GM18858 (cell line): ENCODE results near the gene AUTS2.

Experiments
- ATAC-seq: cut with Tn5 transposase; IDR thresholded peaks from one replicate; pipeline ENCODE4 v1.9.1; 2021; ENCODE audit not compliant: unreplicated experiment

Gene AUTS2

DNA sequence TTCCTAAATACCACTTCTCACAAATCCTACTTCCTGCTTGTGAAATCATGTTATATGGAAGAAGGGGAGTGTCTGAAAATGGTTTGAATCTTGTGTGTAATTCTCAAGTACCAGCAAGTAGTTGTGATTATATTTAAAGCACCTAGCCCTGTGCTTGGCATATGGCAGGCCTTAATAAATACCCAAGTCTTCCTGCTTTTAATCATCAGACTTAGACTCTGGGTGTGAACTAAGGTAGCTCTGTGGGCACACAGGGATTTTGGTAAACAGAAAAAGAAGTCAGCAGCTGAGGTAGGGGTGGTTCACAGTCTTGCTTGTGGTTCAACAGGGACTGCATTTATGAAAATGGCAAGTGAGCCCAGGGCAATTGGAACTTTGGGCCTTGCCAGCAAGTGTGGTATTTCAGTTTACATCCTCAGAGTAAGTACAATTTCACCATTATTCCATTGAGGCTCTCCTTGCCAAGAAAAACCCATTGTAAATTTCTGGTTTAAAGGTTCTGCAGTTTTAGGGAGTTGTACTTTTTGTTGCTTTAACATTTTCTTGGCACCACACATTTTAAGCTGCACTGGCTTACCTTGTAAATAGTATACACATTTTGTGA lies 215.5 kb downstream of the AUTS2 start:
- ATAC-seq = no peak

DNA sequence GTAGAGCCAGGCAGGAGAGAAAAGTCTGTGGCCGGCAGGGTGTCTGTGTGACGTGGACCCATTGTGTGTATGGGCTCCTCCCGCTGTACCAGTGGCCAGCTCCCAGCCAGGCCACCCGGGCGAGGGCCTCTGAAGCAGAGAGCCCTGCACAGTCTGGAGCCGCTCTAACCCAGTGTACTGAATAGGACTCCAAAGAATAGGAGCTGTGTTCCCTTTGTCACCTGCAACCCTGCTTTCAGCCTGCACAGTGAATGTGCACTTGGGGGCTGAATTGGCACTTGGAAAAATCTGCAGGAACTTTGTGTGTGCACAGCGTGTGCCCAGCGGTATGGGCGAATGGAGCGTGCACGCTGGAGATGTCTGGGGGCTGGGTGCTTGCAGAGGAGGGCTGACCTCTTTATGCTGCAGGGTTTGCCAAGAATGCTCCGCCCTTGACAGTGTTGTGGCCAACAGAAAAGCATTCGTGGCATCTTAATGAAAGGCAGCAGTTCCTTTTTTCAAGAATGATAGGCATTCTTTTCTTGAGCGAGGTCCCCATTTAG lies 216.2 kb downstream of the AUTS2 start:
- ATAC-seq = no peak

DNA sequence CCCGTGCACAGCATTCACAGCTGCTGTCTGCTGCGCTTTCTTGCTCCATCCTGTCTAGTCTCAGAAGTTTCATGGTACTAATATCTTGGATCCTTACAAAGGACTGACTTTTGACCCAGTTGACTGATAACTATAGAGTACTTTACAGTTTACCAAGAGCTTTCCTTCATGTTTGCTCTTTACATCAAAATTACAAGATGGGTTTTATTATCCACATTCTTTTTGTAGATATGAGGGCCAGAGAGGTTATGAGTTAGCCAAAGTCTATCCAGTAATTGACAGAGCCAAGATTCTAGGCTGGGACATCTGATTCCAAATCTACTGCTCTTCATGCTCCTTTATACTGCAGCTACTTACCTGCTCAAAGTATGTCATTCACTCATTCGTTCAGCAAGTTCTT lies 218.2 kb downstream of the AUTS2 start:
- no peak for ATAC-seq

DNA sequence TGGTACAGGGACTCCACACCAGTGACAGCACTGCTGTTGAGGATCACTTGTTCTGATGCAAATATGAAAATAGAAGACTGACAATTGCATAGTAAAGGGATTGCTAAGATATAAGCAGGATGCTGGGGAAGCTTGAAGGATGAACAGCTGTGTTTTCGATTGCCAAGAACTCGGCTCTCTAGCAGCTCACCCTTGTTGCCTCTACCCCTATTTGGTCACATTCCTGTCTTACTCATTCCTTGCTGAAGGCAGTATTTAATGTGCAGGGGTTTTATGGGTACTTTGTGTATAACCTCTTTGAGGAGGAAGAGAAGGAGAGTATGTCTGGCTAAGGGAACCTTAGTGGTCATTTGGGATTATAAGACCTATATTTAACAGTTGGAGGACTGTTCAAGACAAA lies 218.8 kb downstream of the AUTS2 start:
- ATAC-seq = no peak

DNA sequence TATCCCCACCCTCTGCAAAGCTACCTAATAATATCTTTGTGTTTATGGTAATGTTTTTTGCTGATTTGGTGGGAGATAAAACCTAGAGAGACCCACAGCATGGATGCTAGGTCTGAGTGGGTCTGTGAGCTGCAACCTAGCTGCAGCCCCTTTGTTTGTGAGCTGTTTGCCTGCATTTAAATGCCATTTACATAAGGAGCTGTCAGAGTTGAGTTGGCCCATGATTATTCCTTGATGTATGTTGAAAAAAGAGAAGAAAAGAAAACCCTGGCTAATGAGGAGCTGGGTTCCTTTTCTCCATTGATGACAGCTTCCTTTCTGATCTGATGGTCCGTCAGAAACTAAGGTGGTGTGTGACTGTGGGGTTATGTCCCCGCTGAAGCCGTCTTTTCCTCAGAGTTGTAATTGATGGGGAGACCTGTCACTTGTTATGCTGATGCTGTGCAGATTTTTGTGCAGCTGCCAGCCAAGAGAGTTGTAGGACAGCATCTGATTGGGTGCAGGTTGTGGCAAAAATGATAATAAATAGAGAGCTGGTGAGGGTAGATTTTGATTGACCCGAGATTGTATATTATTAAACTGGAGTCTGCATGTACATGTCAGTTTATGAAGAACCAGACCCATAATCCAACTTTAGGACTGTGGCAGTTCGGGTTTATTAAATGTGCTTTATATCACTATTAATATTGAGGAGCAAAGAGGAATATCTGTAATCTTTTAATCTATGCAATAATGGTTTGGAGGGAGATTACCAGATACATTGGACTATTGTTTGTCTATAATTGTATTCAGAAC lies 219.8 kb downstream of the AUTS2 start:
- no peak for ATAC-seq

DNA sequence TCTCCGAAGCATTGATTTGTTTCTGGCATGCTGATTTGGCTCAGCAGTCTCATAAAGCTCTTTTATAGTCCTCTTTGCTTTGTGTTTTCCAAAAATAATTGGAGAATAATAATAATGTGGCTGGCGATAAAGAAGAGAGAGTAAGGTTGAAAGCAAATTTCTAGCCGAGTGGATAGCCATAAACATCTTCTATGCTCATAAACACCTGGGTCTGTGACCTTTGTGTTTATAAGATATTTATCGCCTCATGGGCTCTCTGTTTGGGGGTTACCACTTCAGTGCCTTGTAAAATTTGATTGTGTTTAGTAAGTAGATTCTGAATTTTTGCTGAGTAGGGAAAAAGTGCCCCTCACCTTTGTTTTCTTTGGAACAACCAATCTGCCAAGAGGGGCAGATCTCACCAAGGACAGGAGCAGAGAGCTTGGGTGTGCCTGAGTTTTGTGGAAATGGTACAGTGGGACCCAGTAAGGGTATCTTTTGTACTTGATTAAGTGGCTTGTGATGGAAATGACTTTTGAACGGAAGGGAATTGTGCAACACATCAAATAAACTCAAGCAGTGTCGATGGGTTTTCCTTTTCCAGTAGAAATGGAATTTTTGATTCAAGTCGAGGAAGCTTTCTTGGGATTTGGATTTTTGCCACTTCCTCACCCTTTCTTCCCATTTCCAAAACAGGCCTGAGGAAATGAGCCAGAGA lies 220.5 kb downstream of the AUTS2 start:
- ATAC-seq = no peak

DNA sequence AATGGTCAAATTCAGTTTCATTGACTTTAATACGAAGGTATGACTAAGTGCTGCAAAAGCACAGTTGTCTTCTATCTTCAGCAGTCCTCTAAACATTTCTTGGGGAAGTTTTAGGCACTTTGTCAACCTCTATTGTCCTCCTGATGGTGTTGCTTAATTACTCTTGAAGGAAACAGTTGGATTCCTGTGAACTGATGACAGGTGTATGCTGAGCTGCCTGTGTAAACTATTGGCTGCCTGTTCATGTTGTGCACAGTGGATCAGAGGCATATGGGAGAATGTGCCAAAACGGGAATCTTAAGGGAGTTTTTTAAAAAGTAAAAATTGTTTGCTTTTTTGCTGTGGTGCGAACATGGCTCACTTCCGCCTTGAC lies 221.0 kb downstream of the AUTS2 start:
- ATAC-seq = no peak

DNA sequence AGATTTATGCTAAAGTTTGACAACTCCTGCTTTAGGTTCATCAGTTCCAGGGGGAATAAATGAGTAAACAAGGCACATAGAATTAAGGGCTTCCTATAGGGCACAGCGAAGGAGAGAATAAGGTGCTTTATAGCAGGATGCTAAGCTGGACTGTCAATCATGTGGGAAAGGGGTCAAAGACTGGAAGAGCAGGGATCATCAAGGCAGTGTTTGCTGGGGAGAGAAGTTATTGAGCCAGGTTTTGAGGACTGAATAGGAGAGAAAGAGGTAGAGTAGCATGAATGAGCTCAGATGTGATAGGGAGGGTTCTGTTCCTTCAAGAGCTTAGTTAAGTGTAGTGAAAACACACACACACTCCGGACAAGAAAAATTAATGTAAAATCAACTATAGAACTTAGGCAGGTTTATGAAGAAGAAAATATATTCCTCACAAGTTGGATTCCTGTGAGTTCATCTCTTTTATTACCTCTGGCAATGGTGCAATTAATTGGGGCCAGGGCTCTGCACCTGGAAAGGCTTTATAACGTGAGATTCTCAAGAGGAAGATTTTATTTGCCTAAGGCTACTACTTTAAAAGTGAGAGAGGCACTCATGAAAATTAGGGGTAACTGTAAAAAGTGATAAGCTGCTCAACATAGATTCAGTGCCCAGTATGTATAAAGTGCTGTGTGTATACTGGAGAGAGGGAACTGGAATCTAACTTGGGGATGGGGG lies 222.4 kb downstream of the AUTS2 start:
- ATAC-seq = no peak

DNA sequence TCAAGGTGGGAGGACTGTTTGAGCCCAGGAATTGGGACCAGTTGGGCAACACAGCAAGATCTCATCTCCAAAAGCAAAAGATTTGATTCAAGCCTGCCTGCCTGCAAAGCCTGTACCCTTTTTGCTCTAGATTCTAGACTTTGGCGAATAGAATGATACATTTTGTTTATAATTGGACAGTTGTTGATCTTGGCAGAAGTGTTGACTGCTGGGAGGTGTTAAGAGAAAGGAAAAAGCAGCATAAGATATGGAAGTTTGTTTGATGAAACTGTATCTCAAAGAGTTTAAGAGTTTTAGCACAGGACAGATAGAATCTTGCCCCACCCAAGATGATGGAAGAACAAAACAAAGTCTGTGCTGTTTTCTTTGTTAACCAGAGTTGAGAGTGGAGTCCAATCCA lies 224.1 kb downstream of the AUTS2 start:
- ATAC-seq = no peak

DNA sequence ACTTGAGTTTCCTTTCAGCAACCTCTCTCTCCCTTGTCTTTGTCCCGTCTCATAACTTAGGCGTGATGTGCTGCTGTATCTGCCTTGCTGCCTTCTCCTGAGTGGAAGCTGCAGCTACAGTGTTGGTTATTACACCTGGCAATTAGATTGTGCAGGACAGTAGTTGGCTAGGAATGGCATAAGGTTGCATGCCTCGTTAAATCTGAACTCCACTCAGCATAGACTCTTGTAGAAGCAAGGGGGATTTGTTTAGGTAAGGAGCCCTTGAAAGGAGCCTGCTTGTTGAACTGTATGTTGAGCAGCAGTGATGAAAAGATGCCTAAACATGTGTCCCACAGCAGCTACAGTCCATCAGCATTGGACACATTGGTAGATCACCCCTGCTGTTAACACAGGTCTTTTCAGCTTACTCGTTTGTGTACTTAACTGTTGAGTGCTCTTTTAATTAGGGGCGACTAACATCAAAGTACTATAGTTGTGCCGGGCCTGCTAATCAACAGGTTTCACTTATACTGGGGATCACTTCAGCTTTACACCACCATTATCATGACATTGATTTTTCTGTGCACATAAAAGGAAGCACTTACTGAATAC lies 225.0 kb downstream of the AUTS2 start:
- ATAC-seq = no peak

DNA sequence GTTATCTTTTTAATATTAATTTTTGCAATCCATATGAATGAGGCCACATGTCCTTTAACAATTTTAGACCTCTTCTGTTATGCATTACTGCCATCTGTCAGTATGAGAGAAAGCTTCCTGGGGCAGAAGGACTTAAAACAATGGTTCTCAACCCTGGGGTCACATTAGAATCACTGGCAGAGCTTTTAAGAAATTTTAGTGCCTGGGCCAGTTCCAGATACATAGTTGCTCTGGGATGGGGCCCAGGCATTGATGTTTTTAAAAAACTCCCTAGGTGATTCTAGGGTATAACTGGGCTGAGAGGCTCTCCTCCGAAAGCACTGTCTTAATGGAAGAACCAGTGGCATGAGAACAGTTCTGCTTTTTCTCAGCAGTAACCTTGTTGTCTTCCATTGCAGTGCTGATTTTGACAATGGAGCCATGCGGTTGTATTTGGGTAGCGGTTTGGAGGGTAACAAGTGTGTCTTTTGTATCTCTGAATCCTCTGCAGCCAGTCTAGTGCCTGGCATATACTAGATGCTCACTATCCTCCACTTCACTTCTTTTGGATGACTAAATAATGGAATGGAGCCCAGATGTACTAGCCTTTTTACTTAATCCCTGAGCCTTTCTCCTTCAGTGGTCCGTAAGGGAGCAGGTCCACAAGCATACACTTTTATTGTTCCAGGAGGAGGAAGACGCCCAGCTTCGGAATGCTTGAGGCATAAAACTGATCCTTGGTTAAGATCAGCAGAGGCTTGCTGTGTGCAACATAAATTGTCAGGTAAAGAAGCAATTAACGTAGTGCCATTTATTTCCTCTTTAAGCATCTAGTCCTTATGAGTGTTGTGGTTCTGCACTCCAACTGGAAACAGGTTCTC lies 227.1 kb downstream of the AUTS2 start:
- ATAC-seq = no peak

DNA sequence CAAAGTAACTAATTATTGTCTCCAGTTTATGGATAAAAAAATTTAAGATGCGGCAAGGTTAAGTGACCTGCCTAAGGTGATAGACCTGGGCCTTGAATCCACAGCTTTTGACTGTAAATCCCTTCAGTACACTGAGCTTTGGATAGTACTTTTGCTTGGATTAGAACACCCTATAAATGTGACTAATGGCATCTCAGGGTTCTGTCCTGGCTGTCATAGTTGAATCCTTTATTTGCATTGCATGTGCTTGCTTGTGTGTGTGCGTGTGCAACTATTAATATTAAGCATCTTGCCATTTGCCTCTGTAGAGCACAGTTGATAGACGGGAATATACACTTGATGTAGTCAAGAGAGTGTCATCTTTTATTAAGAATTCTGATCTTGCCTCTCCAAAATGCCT lies 228.0 kb downstream of the AUTS2 start:
- no peak for ATAC-seq

DNA sequence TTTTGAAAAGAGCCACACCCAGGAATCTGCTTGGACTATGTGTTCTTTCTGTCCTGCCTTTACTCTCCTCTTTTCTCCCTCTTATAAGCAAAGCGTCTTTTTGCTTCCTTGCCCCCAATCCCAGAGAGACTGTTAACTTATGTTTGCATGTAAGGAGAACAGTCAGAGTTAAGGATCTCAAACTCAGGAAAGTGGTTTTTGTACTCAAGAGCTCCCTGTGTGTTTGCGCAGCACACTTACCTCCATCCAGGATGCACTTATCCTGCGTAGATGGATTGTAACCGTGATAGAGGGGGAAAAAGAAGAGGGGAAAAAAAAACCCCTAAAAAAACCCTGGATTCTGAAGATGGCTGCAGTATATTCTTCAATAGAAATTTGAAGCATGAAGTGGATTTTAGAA lies 228.9 kb downstream of the AUTS2 start:
- no peak for ATAC-seq

DNA sequence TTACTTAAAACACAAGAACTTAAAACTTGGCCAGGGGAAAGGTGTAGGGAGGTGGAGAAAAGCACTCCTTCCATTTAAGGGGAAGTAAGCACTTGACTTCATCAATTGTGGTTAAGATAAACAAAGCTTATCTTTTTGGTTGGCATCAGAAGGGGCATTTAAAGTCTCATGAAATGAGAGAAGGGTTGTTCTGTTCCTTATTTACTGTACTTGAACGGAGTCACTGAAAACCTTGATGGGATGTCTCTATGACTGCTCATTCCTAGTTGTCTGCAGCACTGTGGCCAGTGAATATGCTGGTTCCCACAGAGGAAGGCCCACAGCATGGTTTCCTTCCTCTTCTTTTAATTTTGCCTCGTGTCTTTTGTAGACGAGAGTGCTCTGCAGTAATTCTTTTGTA lies 229.3 kb downstream of the AUTS2 start:
- no peak for ATAC-seq

DNA sequence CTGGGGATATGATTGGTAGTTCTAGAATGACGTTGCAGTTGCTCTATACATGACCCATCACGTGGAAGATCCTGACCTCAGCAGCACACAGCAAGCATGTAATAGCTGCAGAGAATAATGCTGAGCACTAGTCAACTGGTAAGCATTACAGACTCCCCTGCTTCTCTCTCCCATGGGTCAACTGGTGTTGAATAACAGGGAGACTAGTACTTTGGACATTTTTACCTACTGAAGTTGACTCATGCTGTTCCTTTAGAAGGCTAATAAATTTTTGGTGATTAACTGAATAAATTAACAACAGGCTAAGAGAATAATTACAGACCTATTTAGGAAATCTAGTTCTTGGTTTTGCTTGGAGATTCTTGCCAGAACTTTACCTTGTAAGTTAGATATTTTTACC lies 234.1 kb downstream of the AUTS2 start:
- ATAC-seq = no peak

DNA sequence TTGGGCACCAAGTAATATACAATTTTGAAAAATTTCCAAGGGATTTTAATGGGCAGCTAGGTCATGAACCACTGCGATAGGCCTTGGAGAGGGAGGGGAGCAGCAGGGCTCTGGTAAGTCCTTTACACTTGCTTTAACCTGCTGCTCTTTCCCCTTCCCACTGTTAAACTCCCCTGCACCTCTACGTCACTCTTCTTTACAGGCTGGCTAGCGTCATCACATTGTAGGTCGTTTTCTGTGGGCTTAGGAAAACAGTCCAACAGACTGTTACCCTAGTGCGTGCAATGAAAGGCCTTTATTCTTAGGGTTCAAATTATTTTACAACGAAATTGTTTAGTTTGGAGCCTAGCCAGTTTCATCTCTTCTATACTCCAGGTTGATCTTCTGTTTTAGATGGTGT lies 235.7 kb downstream of the AUTS2 start:
- ATAC-seq = no peak

DNA sequence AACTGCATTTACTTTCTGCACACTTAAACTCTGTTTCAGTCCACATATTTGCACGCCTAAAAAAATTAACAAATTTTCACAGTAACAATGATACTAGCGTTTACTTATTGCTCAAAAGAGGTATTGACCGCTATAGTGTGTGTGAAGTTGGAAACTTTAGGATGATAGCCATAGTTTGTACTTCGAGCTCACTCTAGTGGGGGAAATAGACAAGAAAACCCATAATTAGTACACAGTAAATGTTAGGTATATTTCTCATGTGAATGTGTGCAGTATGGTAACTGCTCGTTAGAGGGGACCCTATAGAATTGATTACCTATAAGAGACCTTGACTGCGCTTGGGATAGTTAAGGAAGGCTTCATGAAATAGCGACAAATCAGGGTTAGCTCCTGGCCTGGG lies 238.4 kb downstream of the AUTS2 start:
- ATAC-seq = no peak

DNA sequence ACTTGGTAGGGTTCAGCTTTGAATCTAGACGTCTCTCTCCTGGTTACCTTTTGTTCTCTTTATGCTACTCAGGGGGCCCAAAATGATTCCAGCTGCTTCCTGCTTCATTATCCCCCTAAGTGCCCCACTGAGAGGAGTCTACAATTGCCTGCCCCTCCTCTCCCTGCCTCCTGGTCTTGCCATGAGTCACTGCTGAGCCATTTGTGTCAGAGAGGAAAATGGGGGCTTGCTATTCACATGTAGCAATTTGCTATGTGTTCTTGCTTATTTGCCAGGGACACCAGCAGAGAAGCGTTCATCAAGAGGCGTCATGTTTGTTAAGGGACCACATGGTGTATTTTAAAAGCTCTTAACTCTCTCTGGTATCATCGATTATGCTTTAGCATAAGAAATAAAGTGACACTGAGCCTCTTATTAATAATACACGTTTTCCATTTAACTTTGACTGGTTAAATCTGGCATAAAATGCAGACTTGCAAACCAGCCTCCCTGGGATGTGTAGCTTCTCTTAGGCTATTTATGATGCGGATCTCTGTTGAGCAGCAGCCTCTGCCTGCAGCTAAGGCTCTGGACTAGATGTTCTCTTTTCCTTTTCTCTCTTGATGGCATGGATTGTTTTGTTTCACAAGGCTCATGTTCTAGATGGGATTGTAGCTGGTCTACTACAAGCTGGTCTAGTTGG lies 239.3 kb downstream of the AUTS2 start:
- ATAC-seq = no peak

DNA sequence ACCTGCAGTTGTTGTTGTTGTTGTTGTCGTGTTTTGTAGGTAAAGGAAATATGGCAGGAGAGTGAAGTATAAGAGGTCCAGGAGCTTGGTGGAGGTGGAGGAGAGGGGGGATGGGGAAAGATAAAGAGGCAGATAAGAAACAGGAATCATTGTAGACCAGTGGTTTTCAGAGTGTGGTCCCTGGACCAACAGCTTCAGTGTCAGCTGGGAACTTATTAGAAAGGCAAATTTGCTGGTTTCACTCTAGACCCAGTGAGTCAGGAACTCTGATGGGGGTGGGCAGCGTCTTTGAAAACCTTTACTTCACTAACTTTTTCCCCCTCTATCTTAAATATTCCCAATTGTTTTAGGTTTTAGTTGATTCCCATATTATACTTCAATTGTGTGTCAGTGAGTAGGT lies 241.5 kb downstream of the AUTS2 start:
- ATAC-seq = peak; percentile 42

DNA sequence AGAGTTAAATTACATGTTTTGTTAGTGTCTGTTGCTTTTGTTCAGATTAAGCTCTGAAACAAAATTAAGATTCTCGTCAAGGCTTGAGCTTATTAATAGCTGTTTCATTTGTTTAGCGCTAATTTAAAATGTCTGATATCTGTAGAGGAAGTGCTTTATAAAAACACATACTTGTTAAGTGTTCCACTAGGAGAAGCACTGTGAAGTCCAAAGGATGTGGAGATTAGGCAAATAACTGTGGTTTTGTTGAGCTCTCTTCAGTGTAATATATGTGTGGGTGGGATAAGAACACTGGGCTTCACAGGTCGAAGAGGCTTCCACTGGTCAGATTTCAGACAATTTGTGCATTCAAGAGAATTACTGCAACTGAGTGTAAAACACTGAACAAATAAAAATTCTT lies 242.0 kb downstream of the AUTS2 start:
- no peak for ATAC-seq
